Right lobe of liver (tissue), 4 donors: ENCODE data around the gene SBK2.

Experiments used
- POLR2A ChIP-seq: fragments of 450-650 bp; IDR thresholded peaks from one replicate; pipeline ENCODE4 v1.6.1; 2017; ENCODE audit warnings: antibody characterized with exemption, mild to moderate bottlenecking
- TF ChIP-seq, protein P1 (sequence below), 4 donors: fragments of 200-600 bp in 3 of 4; fragments of 450-650 bp in 1 of 4; IDR thresholded peaks; one replicate each; pipeline versions ENCODE4 v1.5.1 to v1.8.0; 2016 to 2022; ENCODE audit warnings: antibody characterized with exemption in 4 of 4, mild to moderate bottlenecking in 2 of 4
- donor health status: DM: no; HTN: no; CAD: no.
- donor health status: DM: no; HTN: no; CAD: no.
- donor health status: DM: no; HTN: yes; CAD: no.

DNA sequence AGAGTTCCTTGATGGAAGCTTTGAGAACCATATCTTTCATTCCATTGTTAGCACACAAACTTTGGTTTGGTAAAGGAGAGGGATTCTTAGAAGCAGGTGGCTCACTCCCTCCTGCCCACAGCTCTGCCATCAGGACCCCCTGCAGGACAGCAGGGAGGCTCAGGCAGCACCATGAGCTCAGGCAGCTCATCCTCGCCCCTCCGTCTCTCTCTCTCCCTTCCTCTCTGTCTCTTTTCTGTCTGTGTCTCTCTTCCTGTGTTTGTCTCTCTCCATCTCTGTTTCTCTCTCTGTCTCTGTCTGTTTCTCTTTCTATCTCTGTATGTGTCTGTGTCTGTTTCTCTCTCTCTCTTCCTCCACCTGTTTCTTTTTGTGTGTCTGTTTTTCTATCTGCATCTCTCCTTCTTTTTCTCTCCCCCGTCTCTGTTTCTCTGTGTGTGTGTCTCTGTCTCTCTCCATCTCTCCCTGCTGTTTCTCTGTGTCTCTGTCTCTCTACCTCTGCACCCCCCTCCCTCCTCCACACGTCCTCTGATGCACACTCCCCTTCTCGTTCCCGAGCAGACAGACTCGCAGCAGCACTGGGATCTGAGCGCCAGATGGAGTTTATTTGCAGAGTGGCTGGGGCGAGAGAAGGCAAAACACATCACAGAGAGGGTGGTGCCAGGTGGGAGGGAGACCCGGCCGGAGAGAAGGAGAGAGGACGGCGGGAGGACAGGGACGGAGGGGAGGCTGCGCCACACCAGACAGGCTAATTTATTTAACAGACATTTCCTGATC, 8.7 kb downstream of the SBK2 start:
- TF ChIP-seq POLR2A, result no peak
- TF ChIP-seq, protein P1, sequence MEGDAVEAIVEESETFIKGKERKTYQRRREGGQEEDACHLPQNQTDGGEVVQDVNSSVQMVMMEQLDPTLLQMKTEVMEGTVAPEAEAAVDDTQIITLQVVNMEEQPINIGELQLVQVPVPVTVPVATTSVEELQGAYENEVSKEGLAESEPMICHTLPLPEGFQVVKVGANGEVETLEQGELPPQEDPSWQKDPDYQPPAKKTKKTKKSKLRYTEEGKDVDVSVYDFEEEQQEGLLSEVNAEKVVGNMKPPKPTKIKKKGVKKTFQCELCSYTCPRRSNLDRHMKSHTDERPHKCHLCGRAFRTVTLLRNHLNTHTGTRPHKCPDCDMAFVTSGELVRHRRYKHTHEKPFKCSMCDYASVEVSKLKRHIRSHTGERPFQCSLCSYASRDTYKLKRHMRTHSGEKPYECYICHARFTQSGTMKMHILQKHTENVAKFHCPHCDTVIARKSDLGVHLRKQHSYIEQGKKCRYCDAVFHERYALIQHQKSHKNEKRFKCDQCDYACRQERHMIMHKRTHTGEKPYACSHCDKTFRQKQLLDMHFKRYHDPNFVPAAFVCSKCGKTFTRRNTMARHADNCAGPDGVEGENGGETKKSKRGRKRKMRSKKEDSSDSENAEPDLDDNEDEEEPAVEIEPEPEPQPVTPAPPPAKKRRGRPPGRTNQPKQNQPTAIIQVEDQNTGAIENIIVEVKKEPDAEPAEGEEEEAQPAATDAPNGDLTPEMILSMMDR (IDR thresholded peaks at IDR 0.05), result no peak
